ENCODE results near the gene TTC21A.

The TTC21A gene

GRCh38 chr3:39097716-39098472 lies 9.6 kb upstream of the TTC21A start:
- peak; percentile 13 for DNase-seq (ENCODE audit: low spot score)

- DNase-seq (ENCODE audit: low spot score) = no peak
Observed at GRCh38 chr3:39098473-39099000, 8.9 kb upstream of the TTC21A start.

- DNase-seq (ENCODE audit: low spot score) = no peak
Observed at GRCh38 chr3:39099242-39099641, 8.2 kb upstream of the TTC21A start.

GRCh38 chr3:39099738-39100499 lies 7.6 kb upstream of the TTC21A start:
- DNase-seq (ENCODE audit: low spot score) = no peak

- DNase-seq (ENCODE audit: low spot score) = no peak
Observed at GRCh38 chr3:39100500-39100886, 7.0 kb upstream of the TTC21A start.

- DNase-seq (ENCODE audit: low spot score) = peak; percentile 71
Observed at GRCh38 chr3:39101022-39101689, 6.3 kb upstream of the TTC21A start.

GRCh38 chr3:39102504-39103323 lies 4.8 kb upstream of the TTC21A start:
- DNase-seq (ENCODE audit: low spot score) = no peak

- DNase-seq (ENCODE audit: low spot score) = no peak
Observed at GRCh38 chr3:39103324-39103693, 4.2 kb upstream of the TTC21A start.

- no peak for DNase-seq (ENCODE audit: low spot score)
Observed at GRCh38 chr3:39103791-39104552, 3.5 kb upstream of the TTC21A start.

- no peak for DNase-seq (ENCODE audit: low spot score)
Observed at GRCh38 chr3:39104961-39105686, 2.4 kb upstream of the TTC21A start.

- no peak for DNase-seq (ENCODE audit: low spot score)
Observed at GRCh38 chr3:39105687-39106063, 1.8 kb upstream of the TTC21A start.

GRCh38 chr3:39106281-39106811 lies 1.1 kb upstream of the TTC21A start:
- peak; percentile 40 for DNase-seq (ENCODE audit: low spot score)

- DNase-seq (ENCODE audit: low spot score) = peak; percentile 81
Observed at GRCh38 chr3:39106851-39107387, 561 bp upstream of the TTC21A start.

GRCh38 chr3:39108200-39108710 lies 775 bp downstream of the TTC21A start:
- no peak for DNase-seq (ENCODE audit: low spot score)

- DNase-seq (ENCODE audit: low spot score) = no peak
Observed at GRCh38 chr3:39109086-39109485, 1.6 kb downstream of the TTC21A start.

GRCh38 chr3:39110041-39110639 lies 2.7 kb downstream of the TTC21A start:
- DNase-seq (ENCODE audit: low spot score) = no peak

GRCh38 chr3:39112113-39112512 lies 4.6 kb downstream of the TTC21A start:
- DNase-seq (ENCODE audit: low spot score) = no peak

- no peak for DNase-seq (ENCODE audit: low spot score)
Observed at GRCh38 chr3:39112535-39112934, 5.1 kb downstream of the TTC21A start.

- DNase-seq (ENCODE audit: low spot score) = no peak
Observed at GRCh38 chr3:39113291-39113690, 5.8 kb downstream of the TTC21A start.
